Suprapubic skin (tissue), 4 donors: ENCODE results near the gene SACS. TPM values are rescaled to one million over a fixed set of nuclear protein-coding genes. Genes with fewer than 3 reads are reported as not detected.

Experiments used
- DNase-seq, 2 donors: peaks; one replicate each; pipeline ENCODE4 v3.0.0-alpha.2; 2019; ENCODE audit warnings: low spot score in 2 of 2
- H3K27ac ChIP-seq: fragments of 200-600 bp; sonication (generic); one replicate; pipeline ENCODE4 v1.5.1; 2019
- H3K27me3 ChIP-seq: fragments of 200-600 bp; sonication (generic); one replicate; pipeline ENCODE4 v1.5.1; 2019
- H3K36me3 ChIP-seq: fragments of 200-600 bp; sonication (generic); one replicate; pipeline ENCODE4 v1.5.1; 2019
- H3K4me1 ChIP-seq: fragments of 200-600 bp; sonication (generic); one replicate; pipeline ENCODE4 v1.5.1; 2019
- H3K4me3 ChIP-seq: fragments of 200-600 bp; sonication (generic); one replicate; pipeline ENCODE4 v1.5.1; 2019; ENCODE audit warnings: mild to moderate bottlenecking
- H3K9me3 ChIP-seq: fragments of 200-600 bp; sonication (generic); one replicate; pipeline ENCODE4 v1.5.1; 2019
- CTCF ChIP-seq, 2 donors: fragments of 200-600 bp in 1 of 2; fragments of 450-650 bp in 1 of 2; sonication (generic) in 1 of 2; IDR thresholded peaks; one replicate each; pipeline ENCODE4 v1.5.1; 2016 to 2019; ENCODE audit warnings: antibody characterized with exemption in 2 of 2, mild to moderate bottlenecking in 1 of 2, moderate library complexity in 1 of 2
- EP300 ChIP-seq: sonication (generic); formaldehyde crosslinking; IDR thresholded peaks from one replicate; pipeline ENCODE4 v1.6.1; 2017; ENCODE audit warnings: antibody characterized with exemption
- POLR2A ChIP-seq, 2 donors: fragments of 450-650 bp; IDR thresholded peaks; one replicate each; pipeline ENCODE4 v1.6.1; 2017; ENCODE audit warnings: antibody characterized with exemption in 2 of 2, mild to moderate bottlenecking in 2 of 2, moderate library complexity in 2 of 2
- POLR2AphosphoS5 ChIP-seq, 3 donors: sonication (generic); formaldehyde crosslinking; IDR thresholded peaks; one replicate each; pipeline ENCODE4 v1.6.1; 2017; ENCODE audit warnings: antibody characterized with exemption in 3 of 3
- WGBS: methylation state at CpG from one replicate; pipeline ENCODE4 v1.1.5; 2018; 5-methylcytosine and 5-hydroxymethylcytosine counted together
- total RNA-seq, 4 donors: library from RNA; depleted of rRNA; stranded (reverse); fragments of >200 nt; gene quantifications; one replicate each; pipeline ENCODE4 v1.1.0, GENCODE V29; 2016

Gene SACS
- total RNA-seq, 4 donors from 2014 or later, result 6.4 to 17.9 (median 13.3) TPM

- 81% methylated on average over 2 of the region's 2 CpGs for WGBS
- no peak overlapping the region for H3K27ac ChIP-seq
- H3K27me3 ChIP-seq, result no peaks in the 10 kb centered on the region
- peaks cover 45% of the 10 kb centered on the region for H3K36me3 ChIP-seq
- no peak overlapping the region for H3K4me3 ChIP-seq
- no peaks in the 10 kb centered on the region for H3K9me3 ChIP-seq
- H3K4me1 ChIP-seq, result no peaks in the 10 kb centered on the region
- TF ChIP-seq EP300 (no peak), POLR2AphosphoS5 (IDR thresholded peaks at IDR 0.05) (no peak), POLR2A (IDR thresholded peaks at IDR 0.05) (no peak), CTCF (IDR thresholded peaks at IDR 0.05) (no peak)
- no peak for DNase-seq
Observed at GRCh38 chr13:23356368-23356767, 77.1 kb downstream of the SACS start.

- Histone ChIP-seq H3K36me3 (peaks cover 35% of the 10 kb centered on the region), H3K4me3 (no peak overlapping the region), H3K4me1 (no peaks in the 10 kb centered on the region), H3K27me3 (no peaks in the 10 kb centered on the region), H3K9me3 (no peaks in the 10 kb centered on the region), H3K27ac (no peak overlapping the region)
- TF ChIP-seq EP300 (no peak), CTCF (IDR thresholded peaks at IDR 0.05) (no peak), POLR2A (IDR thresholded peaks at IDR 0.05) (no peak), POLR2AphosphoS5 (IDR thresholded peaks at IDR 0.05) (no peak)
- DNase-seq, result no peak
- WGBS, result 82% methylated on average over 5 of the region's 5 CpGs
Observed at GRCh38 chr13:23354520-23354919, 79.0 kb downstream of the SACS start.

GRCh38 chr13:23352161-23352560 is 81.3 kb downstream of the SACS start:
- DNase-seq, result no peak
- 63% methylated on average over 4 of the region's 4 CpGs for WGBS
- Histone ChIP-seq H3K9me3 (no peaks in the 10 kb centered on the region), H3K27ac (no peak overlapping the region), H3K27me3 (no peaks in the 10 kb centered on the region), H3K4me1 (peaks cover 6% of the 10 kb centered on the region), H3K4me3 (no peak overlapping the region), H3K36me3 (peaks cover 26% of the 10 kb centered on the region)
- no peak for TF ChIP-seq CTCF (IDR thresholded peaks at IDR 0.05)
- TF ChIP-seq EP300, result no peak
- TF ChIP-seq POLR2AphosphoS5 (IDR thresholded peaks at IDR 0.05), result no peak
- TF ChIP-seq POLR2A (IDR thresholded peaks at IDR 0.05), result no peak

- WGBS, result 89% methylated on average over 3 of the region's 3 CpGs
- Histone ChIP-seq H3K36me3 (peaks cover 7% of the 10 kb centered on the region), H3K27me3 (no peaks in the 10 kb centered on the region), H3K9me3 (no peaks in the 10 kb centered on the region), H3K27ac (peak overlapping the region; percentile 48), H3K4me3 (no peak overlapping the region), H3K4me1 (peaks cover 6% of the 10 kb centered on the region)
- no peak for TF ChIP-seq POLR2AphosphoS5 (IDR thresholded peaks at IDR 0.05)
- no peak for TF ChIP-seq CTCF (IDR thresholded peaks at IDR 0.05)
- TF ChIP-seq EP300, result no peak
- no peak for TF ChIP-seq POLR2A (IDR thresholded peaks at IDR 0.05)
- DNase-seq, result no peak
Observed at GRCh38 chr13:23350009-23350408, 83.5 kb downstream of the SACS start.

- peaks cover under 1% of the 10 kb centered on the region for H3K36me3 ChIP-seq
- H3K27me3 ChIP-seq, result no peaks in the 10 kb centered on the region
- peaks cover 6% of the 10 kb centered on the region for H3K4me1 ChIP-seq
- no peak for TF ChIP-seq POLR2AphosphoS5 (IDR thresholded peaks at IDR 0.05)
- TF ChIP-seq POLR2A (IDR thresholded peaks at IDR 0.05), result no peak
- no peak for TF ChIP-seq CTCF (IDR thresholded peaks at IDR 0.05)
- no peaks in the 10 kb centered on the region for H3K9me3 ChIP-seq
- WGBS, result 73% methylated on average over 4 of the region's 4 CpGs
- no peak for DNase-seq
- peak overlapping the region; percentile 48 for H3K27ac ChIP-seq
- no peak overlapping the region for H3K4me3 ChIP-seq
Observed at GRCh38 chr13:23349161-23349897, 84.2 kb downstream of the SACS start.
